ENCODE results near the gene GPATCH3.

The GPATCH3 gene

DNA sequence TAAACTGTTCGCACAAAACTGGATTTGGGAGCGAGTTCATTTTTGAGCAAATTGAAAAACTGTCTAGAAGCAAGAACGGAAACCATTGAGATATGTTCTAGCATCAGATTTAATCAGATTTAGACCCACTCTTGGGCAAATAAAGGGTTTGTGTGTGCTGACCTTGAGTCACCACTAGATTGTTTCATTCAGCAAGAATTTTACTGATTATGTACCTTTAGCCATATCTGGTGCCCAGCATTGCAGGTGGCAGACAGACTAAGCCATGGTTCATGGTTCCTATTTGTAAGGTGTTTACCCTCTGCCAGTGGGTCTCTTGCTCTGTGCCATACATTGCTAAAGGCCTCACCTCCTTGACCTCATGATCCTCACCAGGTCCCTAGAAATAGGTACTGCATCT, 22.6 kb upstream of the GPATCH3 start:
- Mint-ChIP-seq H3K9me3 (no peaks in the 10 kb centered on the region), H3K4me1 (peaks cover 15 to 50% of the 10 kb centered on the region in 2 donors), H3K4me3 (peak overlapping the region; percentile 96 to 100), H3K36me3 (peaks cover 20 to 25% of the 10 kb centered on the region in 2 donors), H3K27me3 (no peaks in the 10 kb centered on the region), H3K27ac (peak overlapping the region; percentile 76)
- DNase-seq = no peak
- no peak for ATAC-seq (replicated peaks)

DNA sequence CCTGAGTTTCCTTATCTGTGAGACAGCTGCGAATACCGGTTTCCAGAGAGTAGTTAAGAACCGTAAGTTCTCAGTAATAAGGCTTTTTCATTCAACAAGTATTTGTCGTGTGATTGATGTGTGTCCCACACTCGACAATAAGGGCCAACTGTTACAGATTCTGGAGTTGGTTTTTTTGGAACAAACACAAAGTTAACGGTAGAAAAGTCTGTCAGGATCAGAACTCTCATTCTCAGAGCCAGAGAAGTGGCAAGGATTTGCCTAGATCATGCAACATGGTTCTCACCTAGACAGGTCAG, 22.1 kb upstream of the GPATCH3 start:
- peaks cover 15 to 50% of the 10 kb centered on the region in 2 donors for H3K4me1 Mint-ChIP-seq
- peaks cover 16 to 23% of the 10 kb centered on the region in 2 donors for H3K36me3 Mint-ChIP-seq
- DNase-seq (no peak), ATAC-seq (replicated peaks) (no peak)
- H3K4me3 Mint-ChIP-seq = peak overlapping the region; percentile 96 to 100
- no peaks in the 10 kb centered on the region for H3K9me3 Mint-ChIP-seq
- H3K27me3 Mint-ChIP-seq = no peaks in the 10 kb centered on the region
- H3K27ac Mint-ChIP-seq = peak overlapping the region; percentile 99

DNA sequence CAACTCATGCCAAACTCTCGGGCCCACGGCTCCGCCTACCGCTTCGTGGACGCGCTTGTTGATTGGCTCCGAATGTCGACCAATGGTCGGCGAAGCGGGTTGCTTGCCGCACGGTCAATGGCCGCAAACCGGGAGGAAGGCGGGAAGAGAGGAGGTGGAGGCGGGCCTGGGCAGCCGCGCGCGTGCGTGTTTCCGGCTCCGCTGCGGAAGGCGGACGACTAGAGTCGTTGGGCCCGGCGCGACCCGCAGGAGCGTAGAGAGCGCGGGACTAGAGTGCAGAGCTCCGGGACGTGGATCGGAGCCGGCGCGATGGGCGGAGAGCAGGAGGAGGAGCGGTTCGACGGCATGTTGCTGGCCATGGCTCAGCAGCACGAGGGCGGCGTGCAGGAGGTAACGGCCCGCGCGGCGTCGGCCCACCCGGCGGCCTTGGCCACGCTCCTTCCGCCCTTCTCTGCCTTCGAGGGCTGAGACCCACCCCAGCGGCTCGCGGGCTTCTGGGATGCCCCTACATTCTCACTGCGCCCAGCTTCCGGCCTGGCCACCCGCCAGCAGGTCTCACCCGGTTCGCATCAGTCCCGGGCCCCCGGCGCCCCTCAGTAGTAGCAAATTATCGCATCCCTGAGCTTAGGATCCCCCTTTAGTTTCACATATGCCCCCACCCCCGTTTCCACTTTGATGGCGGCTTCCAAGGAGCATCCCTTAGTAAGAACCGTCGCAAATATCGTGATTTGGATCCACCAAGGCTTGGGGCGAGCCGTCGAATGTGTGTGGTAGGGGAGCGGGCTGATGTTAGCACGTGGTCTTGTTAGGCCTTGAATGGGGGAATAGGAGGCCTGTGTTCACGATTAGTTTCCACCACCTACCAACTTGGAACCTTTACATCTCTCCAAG, 21.5 kb upstream of the GPATCH3 start, which contains the start of gene NUDC:
Gene NUDC, plus strand, starts transcription at position 204 of the 891 bp plus-strand sequence. Its CDS starts 106 bp downstream, at position 310.
- Mint-ChIP-seq H3K4me3 (peak within 1 kb of the TSS; percentile 96 to 100), H3K27me3 (no peaks in the 10 kb centered on the region), H3K4me1 (peaks cover 12 to 46% of the 10 kb centered on the region in 2 donors), H3K9me3 (no peaks in the 10 kb centered on the region), H3K36me3 (peaks cover 13 to 19% of the 10 kb centered on the region in 2 donors), H3K27ac (peak within 1 kb of the TSS; percentile 99)
- DNase-seq = peak; percentile 96
- ATAC-seq (replicated peaks) = peak; percentile 93 to 96

GRCh38 chr1:26921126-26921539, 20.9 kb upstream of the GPATCH3 start:
- Mint-ChIP-seq H3K9me3 (no peaks in the 10 kb centered on the region), H3K4me3 (peak overlapping the region; percentile 96 to 100), H3K27me3 (no peaks in the 10 kb centered on the region), H3K36me3 (peaks cover 9 to 13% of the 10 kb centered on the region in 2 donors), H3K4me1 (peaks cover 12 to 44% of the 10 kb centered on the region in 2 donors), H3K27ac (peak overlapping the region; percentile 99)
- ATAC-seq (replicated peaks) (peak; percentile 44 to 61), DNase-seq (no peak)

- DNase-seq (no peak), ATAC-seq (replicated peaks) (no peak)
- Mint-ChIP-seq H3K9me3 (no peaks in the 10 kb centered on the region), H3K27ac (no peak overlapping the region), H3K36me3 (no peaks in the 10 kb centered on the region), H3K4me3 (no peak overlapping the region), H3K27me3 (no peaks in the 10 kb centered on the region), H3K4me1 (peaks cover under 1 to 3% of the 10 kb centered on the region in 2 donors)
Observed at GRCh38 chr1:26915204-26915842, 15.1 kb upstream of the GPATCH3 start.

DNA sequence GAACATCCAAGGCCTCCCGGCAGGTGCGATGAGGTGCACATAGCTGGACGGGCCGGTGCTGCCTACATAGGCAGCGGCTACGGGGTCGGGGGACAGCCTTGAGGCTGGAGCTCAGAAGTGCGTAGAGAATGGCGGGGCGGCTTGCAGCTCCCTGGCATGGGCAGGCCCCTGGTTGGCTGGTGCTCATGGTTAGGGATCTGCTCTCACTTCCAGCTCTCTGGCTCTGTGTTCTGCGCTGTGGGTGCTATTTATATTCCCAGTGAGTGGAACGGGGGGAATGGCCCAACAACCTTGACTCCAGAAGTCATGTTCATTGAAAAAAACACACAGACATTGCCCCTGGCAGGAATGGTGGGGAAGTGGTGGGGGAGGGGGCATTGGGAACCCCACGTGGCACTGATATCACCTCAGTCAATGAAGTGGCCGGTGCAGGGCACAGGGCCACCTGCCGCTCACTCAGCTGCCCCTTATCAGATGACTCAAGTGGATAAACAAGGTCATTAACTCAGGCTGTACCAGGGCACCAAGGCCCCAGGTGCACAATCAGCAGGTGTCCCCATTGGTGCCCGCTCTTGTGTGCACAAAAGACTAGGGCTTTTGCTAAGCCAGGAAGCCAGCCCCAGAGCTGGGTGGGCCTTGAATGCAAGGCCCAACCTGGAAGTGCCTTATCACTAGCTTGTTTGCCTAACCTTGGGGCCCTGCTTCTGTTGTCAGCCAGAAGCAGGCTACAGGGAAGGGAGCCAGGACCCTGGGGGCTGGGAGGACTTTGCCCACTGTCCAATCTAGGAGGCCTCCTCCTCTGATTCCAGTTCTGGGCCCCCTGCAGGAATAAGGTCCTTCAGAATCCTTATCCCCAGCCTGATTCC, 13.7 kb upstream of the GPATCH3 start, which contains the start of gene NR0B2:
Gene NR0B2, minus strand, starts transcription at position 222 of the 866 bp plus-strand sequence. Its CDS starts 35 bp downstream, at position 187.
- Mint-ChIP-seq H3K4me1 (no peaks in the 10 kb centered on the region), H3K27me3 (peaks cover 6 to 10% of the 10 kb centered on the region in 2 donors), H3K27ac (no peak within 1 kb of the TSS), H3K36me3 (no peaks in the 10 kb centered on the region), H3K9me3 (no peaks in the 10 kb centered on the region), H3K4me3 (no peak within 1 kb of the TSS)
- DNase-seq = no peak
- ATAC-seq (replicated peaks) = no peak

GRCh38 chr1:26913389-26913753, 13.1 kb upstream of the GPATCH3 start:
- Mint-ChIP-seq H3K27ac (no peak overlapping the region), H3K4me1 (no peaks in the 10 kb centered on the region), H3K36me3 (no peaks in the 10 kb centered on the region), H3K27me3 (peaks cover 6 to 10% of the 10 kb centered on the region in 2 donors), H3K4me3 (no peak overlapping the region), H3K9me3 (no peaks in the 10 kb centered on the region)
- DNase-seq (no peak), ATAC-seq (replicated peaks) (no peak)

- Mint-ChIP-seq H3K27ac (no peak overlapping the region), H3K4me1 (no peaks in the 10 kb centered on the region), H3K36me3 (no peaks in the 10 kb centered on the region), H3K27me3 (peaks cover 9 to 15% of the 10 kb centered on the region in 2 donors), H3K4me3 (no peak overlapping the region), H3K9me3 (no peaks in the 10 kb centered on the region)
- ATAC-seq (replicated peaks) (no peak), DNase-seq (no peak)
Observed at GRCh38 chr1:26912147-26912490, 11.9 kb upstream of the GPATCH3 start.

DNA sequence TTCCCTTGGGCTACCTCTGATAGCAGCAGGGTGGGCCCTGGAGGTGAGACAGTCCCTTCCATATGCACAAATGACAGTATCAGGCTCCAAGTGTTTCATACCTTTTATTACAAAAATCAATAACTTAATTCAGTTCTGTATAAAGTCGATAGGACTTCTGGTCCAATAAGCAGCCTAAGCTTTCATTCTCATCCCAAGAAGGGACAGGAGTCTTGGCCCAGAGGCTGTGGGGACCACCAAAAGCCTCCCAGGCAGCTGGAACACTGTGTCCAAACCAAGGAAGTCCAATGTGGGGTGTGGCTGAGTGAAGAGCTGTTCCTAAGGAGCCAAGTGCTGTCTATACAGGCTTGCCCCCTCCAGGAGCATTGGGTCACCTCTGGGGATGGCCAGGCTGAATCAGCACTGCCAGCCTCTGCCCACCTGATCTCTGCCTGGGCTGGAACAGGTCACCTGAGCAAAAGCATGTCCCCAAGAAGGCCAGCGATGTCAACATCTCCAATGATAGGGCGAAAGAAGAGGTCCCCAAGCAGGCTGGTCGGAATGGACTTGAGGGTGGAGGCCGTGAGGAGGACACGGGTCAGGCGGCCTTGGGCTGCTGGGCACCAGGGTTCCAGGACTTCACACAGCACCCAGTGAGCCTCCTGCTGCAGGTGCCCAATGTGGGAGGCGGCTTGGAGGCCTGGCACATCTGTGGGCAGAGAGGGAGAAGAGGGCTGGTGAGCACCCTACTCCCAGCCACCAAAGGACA, 11.3 kb upstream of the GPATCH3 start:
- no peaks in the 10 kb centered on the region for H3K4me1 Mint-ChIP-seq
- peaks cover 9 to 16% of the 10 kb centered on the region in 2 donors for H3K27me3 Mint-ChIP-seq
- H3K4me3 Mint-ChIP-seq = no peak overlapping the region
- DNase-seq (no peak), ATAC-seq (replicated peaks) (no peak)
- H3K9me3 Mint-ChIP-seq = no peaks in the 10 kb centered on the region
- H3K36me3 Mint-ChIP-seq = no peaks in the 10 kb centered on the region
- no peak overlapping the region for H3K27ac Mint-ChIP-seq

DNA sequence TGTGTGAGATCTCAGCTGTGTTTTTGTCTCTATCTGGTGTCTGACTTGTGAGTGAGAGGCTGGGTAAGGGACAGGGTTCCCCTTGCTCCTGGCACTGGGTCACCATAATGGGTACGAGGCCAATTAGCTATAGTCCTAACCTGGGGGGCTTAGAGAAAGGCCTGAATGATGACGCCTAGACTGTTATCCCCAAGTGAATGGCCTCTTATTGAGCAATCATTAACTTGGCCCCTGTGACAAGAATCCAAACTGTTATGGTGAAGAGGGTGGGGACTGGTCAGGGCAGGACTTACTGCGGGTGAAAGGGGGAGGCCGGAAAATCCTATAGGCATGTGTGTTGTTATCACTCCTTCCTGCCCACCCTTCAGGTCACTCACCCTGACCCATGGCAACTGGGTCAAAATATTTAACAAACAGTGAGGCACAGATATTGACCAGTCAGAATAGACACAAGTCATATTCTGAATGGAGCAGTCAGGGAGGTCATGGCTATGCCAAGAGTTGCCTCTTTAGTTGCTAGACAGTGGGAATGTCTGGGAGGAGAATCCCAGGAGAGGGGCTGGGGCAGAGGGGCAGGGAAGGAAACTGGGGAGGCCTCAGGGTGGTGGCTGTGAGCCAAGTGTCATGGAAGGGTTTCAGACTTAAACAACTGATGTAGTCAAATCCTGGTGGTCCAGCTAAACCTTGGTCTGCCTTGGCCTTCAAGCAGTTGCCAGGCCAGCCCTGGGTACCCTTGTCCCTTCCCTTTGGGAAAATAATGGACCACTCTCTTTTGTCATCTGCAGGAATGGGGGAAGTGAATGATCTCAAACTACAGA, 10.3 kb upstream of the GPATCH3 start:
- no peaks in the 10 kb centered on the region for H3K4me1 Mint-ChIP-seq
- no peak overlapping the region for H3K27ac Mint-ChIP-seq
- no peaks in the 10 kb centered on the region for H3K36me3 Mint-ChIP-seq
- peaks cover 9 to 16% of the 10 kb centered on the region in 2 donors for H3K27me3 Mint-ChIP-seq
- H3K9me3 Mint-ChIP-seq = no peaks in the 10 kb centered on the region
- H3K4me3 Mint-ChIP-seq = no peak overlapping the region
- ATAC-seq (replicated peaks) (no peak), DNase-seq (no peak)

- Mint-ChIP-seq H3K36me3 (no peaks in the 10 kb centered on the region), H3K27ac (no peak overlapping the region), H3K27me3 (peaks cover 9 to 16% of the 10 kb centered on the region in 2 donors), H3K4me3 (no peak overlapping the region), H3K4me1 (no peaks in the 10 kb centered on the region), H3K9me3 (no peaks in the 10 kb centered on the region)
- no peak for DNase-seq
- no peak for ATAC-seq (replicated peaks)
Observed at GRCh38 chr1:26909951-26910342, 9.7 kb upstream of the GPATCH3 start.

GRCh38 chr1:26907071-26907917, 7.0 kb upstream of the GPATCH3 start:
- H3K27ac Mint-ChIP-seq = no peak overlapping the region
- H3K9me3 Mint-ChIP-seq = no peaks in the 10 kb centered on the region
- peaks cover 9 to 16% of the 10 kb centered on the region in 2 donors for H3K27me3 Mint-ChIP-seq
- no peaks in the 10 kb centered on the region for H3K36me3 Mint-ChIP-seq
- peaks cover under 1% of the 10 kb centered on the region in 2 donors for H3K4me1 Mint-ChIP-seq
- ATAC-seq (replicated peaks) = no peak
- H3K4me3 Mint-ChIP-seq = no peak overlapping the region
- DNase-seq = no peak
